Neural progenitor cell (in vitro differentiated cells): ENCODE measurements around the gene SMIM10L1.

ENCODE experiments used
- EZH2 ChIP-seq: fragments of 200-600 bp; sonication (generic); IDR thresholded peaks from 2 replicates; pipeline ENCODE4 v1.6.1; 2017; ENCODE audit warnings: antibody characterized with exemption, mild to moderate bottlenecking, moderate library complexity
- EZH2phosphoT487 ChIP-seq: fragments of 200-600 bp; sonication (generic); IDR thresholded peaks from 2 replicates; pipeline ENCODE4 v1.6.1; 2017; ENCODE audit warnings: antibody characterized with exemption
- TF ChIP-seq, protein P1 (sequence below): fragments of 200-600 bp; sonication (generic); IDR thresholded peaks from 2 replicates; pipeline ENCODE4 v1.5.1; 2017; ENCODE audit warnings: antibody characterized with exemption, mild to moderate bottlenecking

GRCh38 chr12:11130999-11131398 is 40.0 kb upstream of the SMIM10L1 start:
- TF ChIP-seq, protein P1, sequence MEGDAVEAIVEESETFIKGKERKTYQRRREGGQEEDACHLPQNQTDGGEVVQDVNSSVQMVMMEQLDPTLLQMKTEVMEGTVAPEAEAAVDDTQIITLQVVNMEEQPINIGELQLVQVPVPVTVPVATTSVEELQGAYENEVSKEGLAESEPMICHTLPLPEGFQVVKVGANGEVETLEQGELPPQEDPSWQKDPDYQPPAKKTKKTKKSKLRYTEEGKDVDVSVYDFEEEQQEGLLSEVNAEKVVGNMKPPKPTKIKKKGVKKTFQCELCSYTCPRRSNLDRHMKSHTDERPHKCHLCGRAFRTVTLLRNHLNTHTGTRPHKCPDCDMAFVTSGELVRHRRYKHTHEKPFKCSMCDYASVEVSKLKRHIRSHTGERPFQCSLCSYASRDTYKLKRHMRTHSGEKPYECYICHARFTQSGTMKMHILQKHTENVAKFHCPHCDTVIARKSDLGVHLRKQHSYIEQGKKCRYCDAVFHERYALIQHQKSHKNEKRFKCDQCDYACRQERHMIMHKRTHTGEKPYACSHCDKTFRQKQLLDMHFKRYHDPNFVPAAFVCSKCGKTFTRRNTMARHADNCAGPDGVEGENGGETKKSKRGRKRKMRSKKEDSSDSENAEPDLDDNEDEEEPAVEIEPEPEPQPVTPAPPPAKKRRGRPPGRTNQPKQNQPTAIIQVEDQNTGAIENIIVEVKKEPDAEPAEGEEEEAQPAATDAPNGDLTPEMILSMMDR, result no peak
- TF ChIP-seq EZH2, result no peak
- TF ChIP-seq EZH2phosphoT487, result no peak
